Vagina (tissue), 2 donors: ENCODE measurements around the gene CASP10.

Experiments used
- POLR2A ChIP-seq, 2 donors: fragments of 450-650 bp; IDR thresholded peaks; one replicate each; pipeline ENCODE4 v1.6.1; 2017; ENCODE audit warnings: antibody characterized with exemption in 2 of 2, mild to moderate bottlenecking in 2 of 2, moderate library complexity in 2 of 2
- TF ChIP-seq, protein P1 (sequence below), 3 experiments: fragments of 450-650 bp in 2 of 3; fragments of 200-600 bp in 1 of 3; sonication (generic) in 1 of 3; IDR thresholded peaks; one replicate each; pipeline ENCODE4 v1.5.1; 2017 to 2019; ENCODE audit warnings: antibody characterized with exemption in 3 of 3, mild to moderate bottlenecking in 2 of 3, moderate library complexity in 2 of 3

DNA sequence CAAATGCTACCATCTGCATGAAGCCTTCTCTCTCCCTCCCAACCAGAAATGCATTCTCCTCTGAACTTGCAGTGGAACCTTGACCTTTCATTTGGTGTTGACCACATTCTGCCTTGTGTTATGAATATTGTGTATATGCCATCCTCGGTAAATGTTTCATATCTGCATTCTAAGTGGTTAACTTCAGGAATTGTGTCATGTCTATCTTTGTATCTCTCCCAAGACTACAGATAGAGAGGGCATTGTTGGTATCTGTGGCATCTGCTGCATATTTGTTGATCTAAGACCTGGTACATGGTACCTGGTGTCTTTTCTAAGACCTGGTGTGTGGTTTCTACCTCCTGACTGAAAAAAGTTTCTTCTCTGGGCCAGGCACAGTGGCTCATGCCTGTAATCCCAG is 34.0 kb downstream of the CASP10 start:
- TF ChIP-seq, protein P1, sequence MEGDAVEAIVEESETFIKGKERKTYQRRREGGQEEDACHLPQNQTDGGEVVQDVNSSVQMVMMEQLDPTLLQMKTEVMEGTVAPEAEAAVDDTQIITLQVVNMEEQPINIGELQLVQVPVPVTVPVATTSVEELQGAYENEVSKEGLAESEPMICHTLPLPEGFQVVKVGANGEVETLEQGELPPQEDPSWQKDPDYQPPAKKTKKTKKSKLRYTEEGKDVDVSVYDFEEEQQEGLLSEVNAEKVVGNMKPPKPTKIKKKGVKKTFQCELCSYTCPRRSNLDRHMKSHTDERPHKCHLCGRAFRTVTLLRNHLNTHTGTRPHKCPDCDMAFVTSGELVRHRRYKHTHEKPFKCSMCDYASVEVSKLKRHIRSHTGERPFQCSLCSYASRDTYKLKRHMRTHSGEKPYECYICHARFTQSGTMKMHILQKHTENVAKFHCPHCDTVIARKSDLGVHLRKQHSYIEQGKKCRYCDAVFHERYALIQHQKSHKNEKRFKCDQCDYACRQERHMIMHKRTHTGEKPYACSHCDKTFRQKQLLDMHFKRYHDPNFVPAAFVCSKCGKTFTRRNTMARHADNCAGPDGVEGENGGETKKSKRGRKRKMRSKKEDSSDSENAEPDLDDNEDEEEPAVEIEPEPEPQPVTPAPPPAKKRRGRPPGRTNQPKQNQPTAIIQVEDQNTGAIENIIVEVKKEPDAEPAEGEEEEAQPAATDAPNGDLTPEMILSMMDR (IDR thresholded peaks at IDR 0.05) = no peak
- no peak for TF ChIP-seq POLR2A (IDR thresholded peaks at IDR 0.05)
